H9 (cell line): ENCODE results near the gene SRBD1. TPM values are rescaled to one million over a fixed set of nuclear protein-coding genes. Genes with fewer than 3 reads are reported as not detected.

Source experiments
- DNase-seq: peaks from one replicate; pipeline ENCODE4 v3.0.0-alpha.2; 2017
- H2AFZ ChIP-seq: one replicate; pipeline ENCODE4 v1.6.1; 2013; ENCODE audit warnings: mild to moderate bottlenecking, low read length, control low read depth, moderate library complexity
- H2AK5ac ChIP-seq: 2 replicates; pipeline ENCODE4 v1.6.1; 2013; ENCODE audit warnings: low read length, control low read depth, mixed read lengths; ENCODE audit not compliant: insufficient read length
- H2BK120ac ChIP-seq: one replicate; pipeline ENCODE4 v1.6.1; 2013; ENCODE audit warnings: low read depth, mild to moderate bottlenecking, low read length, control low read depth, inconsistent platforms; ENCODE audit not compliant: poor library complexity, severe bottlenecking
- H2BK12ac ChIP-seq: 2 replicates; pipeline ENCODE4 v1.6.1; 2013; ENCODE audit warnings: low read length, control low read depth, mixed read lengths, low read depth; ENCODE audit not compliant: insufficient read length
- H2BK15ac ChIP-seq: 2 replicates; pipeline ENCODE4 v1.6.1; 2013; ENCODE audit warnings: low read depth, low read length, control low read depth
- H2BK20ac ChIP-seq: one replicate; pipeline ENCODE4 v1.6.1; 2013; ENCODE audit warnings: low read depth, mild to moderate bottlenecking, low read length, control low read depth, inconsistent platforms; ENCODE audit not compliant: poor library complexity, severe bottlenecking
- H2BK5ac ChIP-seq: 2 replicates; pipeline ENCODE4 v1.6.1; 2013; ENCODE audit warnings: low read length, control low read depth, mixed read lengths; ENCODE audit not compliant: insufficient read length
- H3K14ac ChIP-seq: 2 replicates; pipeline ENCODE4 v1.6.1; 2013; ENCODE audit warnings: low read length, control low read depth; ENCODE audit not compliant: insufficient read depth
- H3K18ac ChIP-seq: 2 replicates; pipeline ENCODE4 v1.6.1; 2013; ENCODE audit warnings: low read depth, mild to moderate bottlenecking, mixed read lengths, low read length, control low read depth; ENCODE audit not compliant: insufficient read length
- H3K23ac ChIP-seq: 2 replicates; pipeline ENCODE4 v1.6.1; 2013; ENCODE audit warnings: low read length, control low read depth, mixed read lengths, low read depth; ENCODE audit not compliant: insufficient read length
- H3K23me2 ChIP-seq: 2 replicates; pipeline ENCODE4 v1.6.1; 2013; ENCODE audit warnings: low read depth, mild to moderate bottlenecking, mixed read lengths, low read length, control low read depth; ENCODE audit not compliant: insufficient read length, poor library complexity, severe bottlenecking
- H3K27ac ChIP-seq: 2 replicates; pipeline ENCODE4 v1.5.1; 2013; ENCODE audit warnings: low read length, control low read depth, mixed read lengths, low read depth; ENCODE audit not compliant: insufficient read length
- H3K27me3 ChIP-seq: 2 replicates; pipeline ENCODE4 v1.6.1; 2013; ENCODE audit warnings: low read length, control low read depth, inconsistent platforms; ENCODE audit not compliant: insufficient read depth
- H3K4ac ChIP-seq: 2 replicates; pipeline ENCODE4 v1.6.1; 2013; ENCODE audit warnings: low read depth, mild to moderate bottlenecking, control low read depth, inconsistent platforms, low read length, moderate library complexity
- H3K4me1 ChIP-seq: 2 replicates; pipeline ENCODE4 v1.6.1; 2013; ENCODE audit warnings: low read length, control low read depth, inconsistent platforms; ENCODE audit not compliant: insufficient read depth
- H3K4me2 ChIP-seq: 2 replicates; pipeline ENCODE4 v1.6.1; 2013; ENCODE audit warnings: low read length, control low read depth, mixed read lengths; ENCODE audit not compliant: insufficient read length, insufficient read depth
- H3K56ac ChIP-seq: 2 replicates; pipeline ENCODE4 v1.6.1; 2013; ENCODE audit warnings: low read depth, mild to moderate bottlenecking, mixed read lengths, low read length, control low read depth; ENCODE audit not compliant: insufficient read length
- H3K79me1 ChIP-seq: 2 replicates; pipeline ENCODE4 v1.6.1; 2013; ENCODE audit warnings: low read depth, mild to moderate bottlenecking, moderate library complexity, low read length, control low read depth, inconsistent platforms; ENCODE audit not compliant: insufficient read depth, poor library complexity, severe bottlenecking
- H3K79me2 ChIP-seq: 2 replicates; pipeline ENCODE4 v1.6.1; 2013; ENCODE audit warnings: low read length, control low read depth, inconsistent platforms; ENCODE audit not compliant: insufficient read depth
- H3K9ac ChIP-seq: 2 replicates; pipeline ENCODE4 v1.6.1; 2013; ENCODE audit warnings: low read length, control low read depth, mixed read lengths; ENCODE audit not compliant: insufficient read length; ENCODE audit errors: extremely low read depth
- H3K9me3 ChIP-seq: one replicate; pipeline ENCODE4 v1.6.1; 2013; ENCODE audit warnings: low read depth, low read length, inconsistent platforms; ENCODE audit not compliant: control insufficient read depth
- H3T11ph ChIP-seq: one replicate; pipeline ENCODE4 v1.6.1; 2013; ENCODE audit warnings: mild to moderate bottlenecking, low read length, control low read depth, inconsistent platforms
- H4K20me1 ChIP-seq: one replicate; pipeline ENCODE4 v1.6.1; 2013; ENCODE audit not compliant: control insufficient read depth, insufficient read length, insufficient read depth
- H4K5ac ChIP-seq: 2 replicates; pipeline ENCODE4 v1.6.1; 2013; ENCODE audit warnings: low read depth, mild to moderate bottlenecking, mixed read lengths, low read length, control low read depth; ENCODE audit not compliant: insufficient read length
- H4K8ac ChIP-seq: replicated peaks from 2 replicates; pipeline ENCODE4 v1.6.1; 2013; ENCODE audit warnings: low read length, control low read depth, mixed read lengths, low read depth; ENCODE audit not compliant: insufficient read length
- H4K91ac ChIP-seq: 2 replicates; pipeline ENCODE4 v1.6.1; 2013; ENCODE audit warnings: low read depth, mild to moderate bottlenecking, moderate library complexity, mixed read lengths, low read length, control low read depth; ENCODE audit not compliant: insufficient read length
- H3K27ac Mint-ChIP-seq, 3 experiments: 2 replicates in 2 of 3; 3 replicates in 1 of 3; pipeline ENCODE4 v1.8.0; 2020 to 2021; ENCODE audit warnings: mixed read lengths in 3 of 3, mild to moderate bottlenecking in 1 of 3, moderate library complexity in 1 of 3
- H3K27me3 Mint-ChIP-seq: 2 replicates; pipeline ENCODE4 v1.8.0; 2021; ENCODE audit warnings: low read depth, mild to moderate bottlenecking, moderate library complexity, mixed read lengths
- H3K36me3 Mint-ChIP-seq, 3 experiments: 2 replicates in 2 of 3; 3 replicates in 1 of 3; pipeline ENCODE4 v1.8.0; 2020 to 2021; ENCODE audit warnings: low read depth in 3 of 3, mixed read lengths in 3 of 3; ENCODE audit not compliant: insufficient read depth in 1 of 3
- H3K4me1 Mint-ChIP-seq, 2 experiments: 2 replicates each; pipeline ENCODE4 v1.8.0; 2020; ENCODE audit warnings: mixed read lengths in 2 of 2
- H3K4me3 Mint-ChIP-seq, 2 experiments: 2 replicates in 1 of 2; 3 replicates in 1 of 2; pipeline ENCODE4 v1.8.0; 2020 to 2021; ENCODE audit warnings: mild to moderate bottlenecking in 2 of 2, mixed read lengths in 2 of 2, moderate library complexity in 1 of 2
- H3K9me3 Mint-ChIP-seq, 2 experiments: 2 replicates in 1 of 2; 3 replicates in 1 of 2; pipeline ENCODE4 v1.8.0; 2020; ENCODE audit warnings: mild to moderate bottlenecking in 2 of 2, mixed read lengths in 2 of 2, moderate library complexity in 1 of 2
- WGBS: extraction: QIAGEN DNeasy Blood & Tissue Kit; methylation state at CpG from one replicate; pipeline ENCODE4 v1.1.7; 2013; ENCODE audit warnings: missing lambda C conversion rate, low lambda C conversion rate, mixed read lengths; ENCODE audit not compliant: insufficient read length; ENCODE audit errors: extremely low coverage; 5-methylcytosine and 5-hydroxymethylcytosine counted together
- total RNA-seq: library from RNA; stranded (reverse); gene quantifications from 2 replicates; pipeline ENCODE4 v1.2.1, GENCODE V29; 2021
- TF ChIP-seq, protein P1 (sequence below): fragments of 200-600 bp; sonication (generic); conservative IDR thresholded peaks from 3 replicates; pipeline ENCODE4 v1.8.0; 2021; ENCODE audit warnings: antibody characterized with exemption, mild to moderate bottlenecking

The SRBD1 gene
- total RNA-seq, 1 experiment from 2014 or later: 18.3 TPM

- H2BK5ac ChIP-seq: no peak overlapping the region
- H3K27me3 ChIP-seq: no peaks in the 10 kb centered on the region
- H3K14ac ChIP-seq: no peak overlapping the region
- H3K27ac ChIP-seq: no peak overlapping the region
- no peak for DNase-seq
- H3K23ac ChIP-seq: no peak overlapping the region
- TF ChIP-seq, protein P1, sequence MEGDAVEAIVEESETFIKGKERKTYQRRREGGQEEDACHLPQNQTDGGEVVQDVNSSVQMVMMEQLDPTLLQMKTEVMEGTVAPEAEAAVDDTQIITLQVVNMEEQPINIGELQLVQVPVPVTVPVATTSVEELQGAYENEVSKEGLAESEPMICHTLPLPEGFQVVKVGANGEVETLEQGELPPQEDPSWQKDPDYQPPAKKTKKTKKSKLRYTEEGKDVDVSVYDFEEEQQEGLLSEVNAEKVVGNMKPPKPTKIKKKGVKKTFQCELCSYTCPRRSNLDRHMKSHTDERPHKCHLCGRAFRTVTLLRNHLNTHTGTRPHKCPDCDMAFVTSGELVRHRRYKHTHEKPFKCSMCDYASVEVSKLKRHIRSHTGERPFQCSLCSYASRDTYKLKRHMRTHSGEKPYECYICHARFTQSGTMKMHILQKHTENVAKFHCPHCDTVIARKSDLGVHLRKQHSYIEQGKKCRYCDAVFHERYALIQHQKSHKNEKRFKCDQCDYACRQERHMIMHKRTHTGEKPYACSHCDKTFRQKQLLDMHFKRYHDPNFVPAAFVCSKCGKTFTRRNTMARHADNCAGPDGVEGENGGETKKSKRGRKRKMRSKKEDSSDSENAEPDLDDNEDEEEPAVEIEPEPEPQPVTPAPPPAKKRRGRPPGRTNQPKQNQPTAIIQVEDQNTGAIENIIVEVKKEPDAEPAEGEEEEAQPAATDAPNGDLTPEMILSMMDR: no peak
- no peaks in the 10 kb centered on the region for H3K23me2 ChIP-seq
- H3K4me3 Mint-ChIP-seq: no peak overlapping the region
- no peak overlapping the region for H4K91ac ChIP-seq
- no peak overlapping the region for H2AK5ac ChIP-seq
- no peaks in the 10 kb centered on the region for H3K9me3 ChIP-seq
- H4K20me1 ChIP-seq: no peaks in the 10 kb centered on the region
- H3K79me1 ChIP-seq: no peaks in the 10 kb centered on the region
- H3K27me3 Mint-ChIP-seq: no peaks in the 10 kb centered on the region
- no peak overlapping the region for H2BK120ac ChIP-seq
- no peak overlapping the region for H3K56ac ChIP-seq
- no peak overlapping the region for H3K4ac ChIP-seq
- H3K9ac ChIP-seq: no peak overlapping the region
- no peaks in the 10 kb centered on the region for H3K4me1 ChIP-seq
- no peaks in the 10 kb centered on the region for H3K79me2 ChIP-seq
- H3K9me3 Mint-ChIP-seq: no peaks in the 10 kb centered on the region
- WGBS: no CpG with 5 or more reads among the region's 1 CpG
- H3K4me2 ChIP-seq: no peak overlapping the region
- no peak overlapping the region; a peak in 1 of 7 replicates for H3K27ac Mint-ChIP-seq
- H3K36me3 Mint-ChIP-seq: peaks cover 3 to 8% (median 7%) of the 10 kb centered on the region in 3 experiments; a peak in 6 of 7 replicates
- H2BK20ac ChIP-seq: no peak overlapping the region
- no peak overlapping the region for H2AFZ ChIP-seq
- H3K18ac ChIP-seq: no peak overlapping the region
- no peak overlapping the region for H2BK15ac ChIP-seq
- H3K4me1 Mint-ChIP-seq: no peaks in the 10 kb centered on the region
- no peak overlapping the region for H4K5ac ChIP-seq
- H4K8ac ChIP-seq: no peak overlapping the region
- no peak overlapping the region for H3T11ph ChIP-seq
- no peak overlapping the region for H2BK12ac ChIP-seq
These were observed 133.5 kb downstream of the SRBD1 start for GRCh38 chr2:45477546-45477945.
